Endothelial cell of umbilical vein (primary cell): ENCODE data around the gene ARHGAP30. TPM values are rescaled to one million over a fixed set of nuclear protein-coding genes. Genes with fewer than 3 reads are reported as not detected.
A peak's percentile ranks its signal among the peaks of the same experiment; 100 is the strongest.
"Not testable (repeated sequence)": the region's sequence is repeated elsewhere in the genome, so short reads cannot be mapped to it uniquely, and the experiment has no call there.

Source experiments
- BruUV-seq: library from RNA; stranded (reverse); fragments of 400-500 nt; replicated peaks from 2 replicates; lab custom pipeline; 2021; lab: Mats Ljungman, UMichigan
- CTCF ChIA-PET: fragments of 300-600, 350-600 bp; sonication (Branson Sonifier 250); formaldehyde crosslinking; loops from one replicate; lab custom pipeline; 2021; ENCODE audit warnings: antibody characterized with exemption, inconsistent platforms; lab: Charles Lee
- POLR2A ChIA-PET: fragments of 300-600, 350-600 bp; sonication (Branson Sonifier 250); formaldehyde crosslinking; loops from one replicate; lab custom pipeline; 2021; ENCODE audit warnings: antibody characterized with exemption, inconsistent platforms; lab: Charles Lee
- DNase-seq: peaks from one replicate; pipeline ENCODE4 v3.0.0-alpha.2; 2011; ENCODE audit warnings: low read depth, low spot score
- FAIRE-seq: peaks from 2 replicates; lab custom pipeline; 2011; peaks lifted over from hg19 to GRCh38; lab: Jason Lieb, UNC
- H2AFZ ChIP-seq: 2 replicates; pipeline ENCODE4 v1.6.0; 2012; ENCODE audit warnings: low read depth, low read length, control low read depth, inconsistent platforms
- H3K27ac ChIP-seq: 2 replicates; pipeline ENCODE4 v1.5.1; 2011; ENCODE audit warnings: low read depth, mild to moderate bottlenecking, control low read depth, low read length, moderate library complexity; ENCODE audit not compliant: insufficient read depth
- H3K27me3 ChIP-seq, 2 experiments: 2 replicates each; pipeline versions ENCODE4 v1.6.0 to v1.6.1; 2011; ENCODE audit warnings: low read length in 2 of 2, mixed read lengths in 1 of 2; ENCODE audit not compliant: control insufficient read depth in 2 of 2, insufficient read depth in 2 of 2
- H3K36me3 ChIP-seq, 2 experiments: 2 replicates in 1 of 2; 3 replicates in 1 of 2; pipeline ENCODE4 v1.5.1; 2011; ENCODE audit warnings: low read length in 2 of 2, mild to moderate bottlenecking in 1 of 2, moderate library complexity in 1 of 2; ENCODE audit not compliant: control insufficient read depth in 2 of 2, insufficient read depth in 2 of 2; ENCODE audit errors: extremely low read depth in 1 of 2
- H3K4me1 ChIP-seq: 3 replicates; pipeline ENCODE4 v1.5.1; 2011; ENCODE audit warnings: mild to moderate bottlenecking, low read length; ENCODE audit not compliant: control insufficient read depth, insufficient read depth; ENCODE audit errors: extremely low read depth
- H3K4me2 ChIP-seq: 2 replicates; pipeline ENCODE4 v1.6.1; 2011; ENCODE audit warnings: low read length, control low read depth, mixed read lengths; ENCODE audit not compliant: insufficient read depth
- H3K4me3 ChIP-seq, 3 experiments: fragments of 200-600 bp in 1 of 3; sonication (generic), shearing (Covaris generic) in 1 of 3; replicated peaks in 1 of 3; 2 replicates each; pipeline ENCODE4 v1.5.1; 2011 to 2016; ENCODE audit warnings: control low read depth in 3 of 3, low read length in 3 of 3, mild to moderate bottlenecking in 2 of 3, inconsistent platforms in 1 of 3, low read depth in 1 of 3, moderate library complexity in 1 of 3; ENCODE audit not compliant: insufficient read depth in 1 of 3
- H3K79me2 ChIP-seq: 2 replicates; pipeline ENCODE4 v1.6.0; 2012; ENCODE audit warnings: low read length, inconsistent platforms; ENCODE audit not compliant: control insufficient read depth, insufficient read depth
- H3K9ac ChIP-seq: replicated peaks from 2 replicates; pipeline ENCODE3; 2011; ENCODE audit warnings: low read length, control low read depth; ENCODE audit not compliant: insufficient read depth; ENCODE audit errors: extremely low read depth
- H3K9me1 ChIP-seq: replicated peaks from 3 replicates; pipeline ENCODE4 v1.6.0; 2011; ENCODE audit warnings: mild to moderate bottlenecking, low read length; ENCODE audit not compliant: control insufficient read depth, insufficient read depth; ENCODE audit errors: extremely low read depth
- H3K9me3 ChIP-seq: replicated peaks from 2 replicates; pipeline ENCODE4 v1.5.1; 2012; ENCODE audit warnings: low read length, inconsistent platforms; ENCODE audit not compliant: control insufficient read depth, insufficient read depth
- H4K20me1 ChIP-seq: replicated peaks from 2 replicates; pipeline ENCODE3; 2011; ENCODE audit warnings: mild to moderate bottlenecking, low read length; ENCODE audit not compliant: control insufficient read depth, insufficient read depth; ENCODE audit errors: extremely low read depth
- FOS ChIP-seq: IDR thresholded peaks from 2 replicates; pipeline ENCODE4 v1.6.1; 2011; ENCODE audit warnings: mild to moderate bottlenecking, low read length, moderate library complexity, borderline replicate concordance; ENCODE audit not compliant: insufficient read depth
- GATA2 ChIP-seq: IDR thresholded peaks from 2 replicates; pipeline ENCODE4 v1.7.0; 2011; ENCODE audit warnings: low read depth, mild to moderate bottlenecking, moderate library complexity, mixed read lengths, low read length; ENCODE audit not compliant: insufficient read length, insufficient read depth
- POLR2A ChIP-seq: IDR thresholded peaks from 2 replicates; pipeline ENCODE4 v1.6.1; 2012; ENCODE audit warnings: low read depth, mild to moderate bottlenecking, control low read depth, low read length
- POLR2AphosphoS5 ChIP-seq: IDR thresholded peaks from 2 replicates; pipeline ENCODE4 v1.6.1; 2012; ENCODE audit warnings: low read depth, mild to moderate bottlenecking, control low read depth, low read length, moderate library complexity; ENCODE audit not compliant: insufficient read depth
- dilution Hi-C: fragments of 300-500 bp; cut with MboI; formaldehyde crosslinking; loops from one replicate; pipeline ENCODE4 v1.15.0; 2019; ENCODE audit warnings: low sequenced_read_pairs; ENCODE audit not compliant: extremely low pct_ligation_motif_present
- intact Hi-C: fragments of 100-400 bp; cut with micrococcal nuclease; formaldehyde crosslinking; loops from one replicate; pipeline ENCODE4 v1.10.0; 2022
- polyA plus RNA-seq, 4 experiments: library from polyadenylated mRNA; depleted of rRNA in 3 of 4; stranded (reverse) in 3 of 4; unstranded in 1 of 4; fragments of >200 nt; gene quantifications; 2 replicates each; pipeline versions ENCODE4 v1.2.1 to v1.2.3, GENCODE V29; 2011 to 2012; ENCODE audit warnings: missing spikeins in 1 of 4
- total RNA-seq: library from RNA; stranded (reverse); gene quantifications from 2 replicates; pipeline ENCODE4 v1.2.3, GENCODE V29; 2021

ARHGAP30 gene
- total and polyA plus RNA-seq, 2 donors (not counting 3 experiments of a cell fraction or from before 2014, with no cell fraction given), result not detected

GRCh38 chr1:161019751-161020495, 49.8 kb downstream of the ARHGAP30 start:
- intact Hi-C loops (loop anchor here (1.0 to 10.0 kb wide), 4 partner anchors 21 to 365 kb away; partner anchors contain the start of gene USF1), dilution Hi-C loops (no loop called here)
- Histone ChIP-seq H3K36me3 (no peaks in the 10 kb centered on the region), H2AFZ (peak overlapping the region; percentile 82), H4K20me1 (no peaks in the 10 kb centered on the region), H3K4me1 (peaks cover 39% of the 10 kb centered on the region), H3K4me3 (peak overlapping the region; percentile 70 to 87 (median 77)), H3K4me2 (peak overlapping the region; percentile 69), H3K9me1 (no peaks in the 10 kb centered on the region), H3K79me2 (peaks cover 24% of the 10 kb centered on the region), H3K27ac (peak overlapping the region; percentile 81), H3K27me3 (no peaks in the 10 kb centered on the region), H3K9me3 (no peaks in the 10 kb centered on the region), H3K9ac (peak overlapping the region; percentile 88)
- ChIA-PET CTCF (interaction anchor here (0.8 to 5.6 kb wide), 8 partner anchors 13 to 85 kb away, joined by 3 to 100 read pairs (median 6); partner anchors contain the start of genes KLHDC9 and USF1), POLR2A (interaction anchor here (0.7 to 2.5 kb wide), 3 partner anchors 23 to 29 kb away, joined by 3 to 19 read pairs (median 7); partner anchors contain the start of gene USF1)
- FAIRE-seq (peak; percentile 77), DNase-seq (peak; percentile 88)
- TF ChIP-seq FOS (no peak), GATA2 (peak; percentile 53), POLR2A (peak; percentile 62), POLR2AphosphoS5 (peak; percentile 48)
- TSS peak; percentile 69 for BruUV-seq

- Histone ChIP-seq H3K4me1 (peaks cover 44% of the 10 kb centered on the region), H3K79me2 (peaks cover 24% of the 10 kb centered on the region), H3K4me3 (peak overlapping the region in 2 of 3 experiments; percentile 77 to 87), H3K9ac (peak overlapping the region; percentile 88), H3K4me2 (peak overlapping the region; percentile 69)
- DNase-seq, dilution Hi-C loops, intact Hi-C loops, H3K9me3 ChIP-seq, H2AFZ ChIP-seq, H3K9me1 ChIP-seq, H3K36me3 ChIP-seq, POLR2A ChIA-PET, H3K27me3 ChIP-seq, H3K27ac ChIP-seq, BruUV-seq, H4K20me1 ChIP-seq, FAIRE-seq: not testable (repeated sequence)
- CTCF ChIA-PET, result interaction anchor here (0.6 to 5.6 kb wide), 7 partner anchors 23 to 79 kb away, joined by 3 to 100 read pairs (median 5); partner anchors contain the start of genes KLHDC9 and USF1
Observed at GRCh38 chr1:161019111-161019660, 50.5 kb downstream of the ARHGAP30 start.
